NB4 (cell line): ENCODE measurements around the gene RASGRP2.

ENCODE experiments used
- DNase-seq: peaks from one replicate; pipeline ENCODE4 v3.0.0; 2010; ENCODE audit warnings: low read depth
- H3K4me3 ChIP-seq: one replicate; pipeline ENCODE4 v1.5.1; 2011; ENCODE audit warnings: mild to moderate bottlenecking, low read depth, low read length, moderate library complexity
- CTCF ChIP-seq: IDR thresholded peaks from one replicate; pipeline ENCODE4 v1.5.1; 2012; ENCODE audit warnings: low read depth, low read length
- MYC ChIP-seq: IDR thresholded peaks from 2 replicates; pipeline ENCODE4 v1.6.1; 2011; ENCODE audit warnings: low read depth, low read length
- POLR2A ChIP-seq: IDR thresholded peaks from 2 replicates; pipeline ENCODE4 v1.6.1; 2011; ENCODE audit warnings: mild to moderate bottlenecking; ENCODE audit not compliant: insufficient read length; ENCODE audit errors: extremely low read depth
- TF ChIP-seq, protein P1 (sequence below): IDR thresholded peaks from 2 replicates; pipeline ENCODE4 v1.6.1; 2011; ENCODE audit warnings: low read depth, low read length

Gene RASGRP2

GRCh38 chr11:64765851-64766665 is 22.1 kb upstream of the RASGRP2 start:
- H3K4me3 ChIP-seq, result no peak overlapping the region
- TF ChIP-seq, protein P1, sequence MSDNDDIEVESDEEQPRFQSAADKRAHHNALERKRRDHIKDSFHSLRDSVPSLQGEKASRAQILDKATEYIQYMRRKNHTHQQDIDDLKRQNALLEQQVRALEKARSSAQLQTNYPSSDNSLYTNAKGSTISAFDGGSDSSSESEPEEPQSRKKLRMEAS, result no peak
- TF ChIP-seq MYC (no peak), POLR2A (no peak), CTCF (no peak)
- DNase-seq, result no peak

GRCh38 chr11:64765291-64765850 is 21.4 kb upstream of the RASGRP2 start:
- TF ChIP-seq CTCF (peak; percentile 21), POLR2A (no peak), MYC (no peak)
- TF ChIP-seq, protein P1, result no peak
- no peak for DNase-seq
- H3K4me3 ChIP-seq, result no peak overlapping the region

- TF ChIP-seq POLR2A (no peak), CTCF (no peak), MYC (no peak)
- no peak overlapping the region for H3K4me3 ChIP-seq
- no peak for DNase-seq
Measured at GRCh38 chr11:64764753-64765152, 20.8 kb upstream of the RASGRP2 start.

DNA sequence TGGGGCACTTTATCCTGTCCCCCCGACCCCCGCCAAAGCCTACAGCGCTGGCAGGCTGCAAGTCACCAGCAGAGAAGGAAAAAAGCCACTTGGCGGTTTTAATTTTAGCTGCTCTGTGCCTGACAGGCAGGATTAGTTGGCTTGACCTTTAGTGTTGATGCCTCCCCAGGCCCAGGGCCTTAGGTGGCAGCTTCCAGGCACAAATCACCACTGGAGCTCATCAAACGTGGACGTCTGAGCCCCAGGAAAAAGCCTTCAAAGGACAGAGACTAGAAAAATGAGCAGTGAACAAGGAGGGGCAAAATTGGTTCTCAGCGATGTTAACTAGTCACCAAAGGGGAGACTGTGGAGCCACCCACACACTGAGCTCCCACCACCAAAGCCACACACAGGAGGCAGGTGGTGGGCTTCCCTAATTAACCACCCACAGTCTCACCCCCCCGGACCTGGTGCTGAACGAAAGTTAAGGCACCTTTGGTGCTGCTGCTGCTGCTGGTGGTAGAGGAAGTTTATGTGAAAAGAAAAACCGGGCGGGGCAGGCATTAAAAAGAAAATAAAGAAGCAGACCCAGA is 20.2 kb upstream of the RASGRP2 start:
- DNase-seq, result peak; percentile 73
- H3K4me3 ChIP-seq, result no peak overlapping the region
- no peak for TF ChIP-seq POLR2A
- TF ChIP-seq, protein P1, result peak; percentile 18; the same call in 1 of the 2 replicates

DNA sequence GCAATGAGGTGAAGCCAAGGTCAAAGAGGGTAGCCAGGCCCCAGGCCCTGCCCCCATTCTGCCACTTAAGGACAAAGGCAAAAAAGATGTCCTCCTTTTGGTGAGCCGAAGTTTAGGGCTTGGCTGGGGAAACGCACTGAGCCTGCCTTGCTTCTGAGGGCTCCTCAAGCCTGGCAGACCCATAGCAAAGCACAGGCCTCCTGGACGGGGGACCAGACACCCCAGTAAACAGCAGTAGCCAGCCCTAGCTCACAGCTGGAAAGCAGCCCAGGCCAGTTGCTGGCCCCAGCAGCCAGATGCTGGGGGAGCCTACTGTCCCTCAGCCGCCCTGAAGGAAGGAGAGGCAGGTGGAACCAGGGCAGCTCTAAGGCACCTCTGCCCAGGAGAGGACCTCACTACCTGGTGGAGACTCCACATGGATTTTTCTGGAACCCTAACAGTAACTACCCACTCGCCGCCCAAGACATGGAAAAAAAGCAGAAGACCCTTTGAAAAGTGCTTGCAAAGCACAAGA is 19.6 kb upstream of the RASGRP2 start:
- no peak for TF ChIP-seq CTCF
- TF ChIP-seq POLR2A, result no peak
- TF ChIP-seq, protein P1, result no peak
- no peak for TF ChIP-seq MYC
- no peak for DNase-seq
- H3K4me3 ChIP-seq, result no peak overlapping the region
